ENCODE measurements around the gene CCBE1.

Gene CCBE1

GRCh38 chr18:59395226-59396175 is 301.7 kb downstream of the CCBE1 start:
- DNase-seq: no peak

GRCh38 chr18:59393381-59393780 is 303.8 kb downstream of the CCBE1 start:
- no peak for DNase-seq

GRCh38 chr18:59388817-59389216 is 308.4 kb downstream of the CCBE1 start:
- no peak for DNase-seq

GRCh38 chr18:59387687-59388565 is 309.3 kb downstream of the CCBE1 start:
- peak in 5 of 56 donors; percentile 8 to 24 (median 18) for DNase-seq

- peak in 1 of 56 donors; percentile 2 for DNase-seq
Measured at GRCh38 chr18:59386909-59387686, 310.1 kb downstream of the CCBE1 start.

- DNase-seq: no peak
Measured at GRCh38 chr18:59385191-59385590, 312.0 kb downstream of the CCBE1 start.

GRCh38 chr18:59383851-59384250 is 313.4 kb downstream of the CCBE1 start:
- no peak for DNase-seq

- no peak for DNase-seq
Measured at GRCh38 chr18:59382383-59382782, 314.8 kb downstream of the CCBE1 start.

GRCh38 chr18:59381949-59382348 is 315.3 kb downstream of the CCBE1 start:
- no peak for DNase-seq

Data from nucleus accumbens (tissue), 56 donors.